Measurements from ENCODE around the gene ABHD2.
A peak's percentile ranks its signal among the peaks of the same experiment; 100 is the strongest.
"Not testable (repeated sequence)": the region's sequence is repeated elsewhere in the genome, so short reads cannot be mapped to it uniquely, and the experiment has no call there.

Gene ABHD2

GRCh38 chr15:89087830-89088604, at the start of gene ABHD2:
TSS of gene ABHD2 (plus strand) at chr15:89088456. CDS start at chr15:89116328, 27,872 bp downstream.
- peak; percentile 67 to 100 (median 99) for DNase-seq

- DNase-seq, result no peak
Observed at GRCh38 chr15:89039142-89039541, 49.1 kb upstream of the ABHD2 start.

GRCh38 chr15:89041507-89041906, 46.7 kb upstream of the ABHD2 start:
- no peak for DNase-seq

GRCh38 chr15:89042387-89042786, 45.9 kb upstream of the ABHD2 start:
- no peak for DNase-seq

- no peak for DNase-seq
Observed at GRCh38 chr15:89043031-89044002, 44.9 kb upstream of the ABHD2 start.

GRCh38 chr15:89049016-89049666, 39.1 kb upstream of the ABHD2 start:
- DNase-seq, result not testable (repeated sequence)

- DNase-seq, result no peak
Observed at GRCh38 chr15:89051875-89052274, 36.4 kb upstream of the ABHD2 start.

GRCh38 chr15:89052474-89052873, 35.8 kb upstream of the ABHD2 start:
- no peak for DNase-seq

GRCh38 chr15:89054873-89055272, 33.4 kb upstream of the ABHD2 start:
- DNase-seq, result no peak

- DNase-seq, result peak in 49 of 51 donors; percentile 6 to 87 (median 52)
Observed at GRCh38 chr15:89057506-89058133, 30.6 kb upstream of the ABHD2 start.

- no peak for DNase-seq
Observed at GRCh38 chr15:89058376-89058775, 29.9 kb upstream of the ABHD2 start.

- DNase-seq, result no peak
Observed at GRCh38 chr15:89058876-89059405, 29.3 kb upstream of the ABHD2 start.

- no peak for DNase-seq
Observed at GRCh38 chr15:89066280-89066679, 22.0 kb upstream of the ABHD2 start.

- DNase-seq, result no peak
Observed at GRCh38 chr15:89067751-89068150, 20.5 kb upstream of the ABHD2 start.

GRCh38 chr15:89068325-89068784, 19.9 kb upstream of the ABHD2 start:
- DNase-seq, result peak in 1 of 51 donors; percentile 39

GRCh38 chr15:89070197-89071124, 17.8 kb upstream of the ABHD2 start:
- DNase-seq, result no peak

- DNase-seq, result no peak
Observed at GRCh38 chr15:89071471-89071870, 16.8 kb upstream of the ABHD2 start.

- no peak for DNase-seq
Observed at GRCh38 chr15:89072277-89072869, 15.9 kb upstream of the ABHD2 start.

GRCh38 chr15:89074402-89075012, 13.7 kb upstream of the ABHD2 start:
- no peak for DNase-seq

Measured in hypothalamus (tissue), 51 donors.